Brain microvascular endothelial cell (primary cell): Measurements from ENCODE around the gene MGAT2.

Experiments
- DNase-seq: peaks from one replicate; pipeline ENCODE4 v3.0.0-alpha.2; 2020
- H3K27ac ChIP-seq: fragments of 250-450 bp; sonication (Bioruptor Pico); 2 replicates; pipeline ENCODE4 v1.5.1; 2020; ENCODE audit warnings: mild to moderate bottlenecking, moderate library complexity
- H3K27me3 ChIP-seq: fragments of 250-450 bp; sonication (Bioruptor Pico); replicated peaks from 2 replicates; pipeline ENCODE4 v1.5.1; 2020; ENCODE audit warnings: mild to moderate bottlenecking
- H3K36me3 ChIP-seq: fragments of 250-450 bp; sonication (Bioruptor Pico); replicated peaks from 2 replicates; pipeline ENCODE4 v1.5.1; 2020; ENCODE audit warnings: mild to moderate bottlenecking
- H3K4me3 ChIP-seq: 2 replicates; pipeline ENCODE4 v1.5.1; 2011; ENCODE audit warnings: low read depth, mild to moderate bottlenecking, control low read depth, low read length, moderate library complexity
- in situ Hi-C: cut with HindIII; loops from 2 replicates; pipeline ENCODE4 v1.10.0; 2017; ENCODE audit warnings: low sequenced_read_pairs, low pct_ligation_motif_present
- TF ChIP-seq, protein P1 (sequence below): IDR thresholded peaks from 2 replicates; pipeline ENCODE4 v1.5.1; 2011; ENCODE audit warnings: low read depth, mild to moderate bottlenecking, moderate library complexity, low read length, control low read depth, inconsistent platforms; ENCODE audit errors: missing control alignments

The MGAT2 gene

GRCh38 chr14:49623387-49623786, 2.8 kb downstream of the MGAT2 start:
- in situ Hi-C loops, result no loop called here
- H3K27ac ChIP-seq, result no peak overlapping the region
- H3K27me3 ChIP-seq, result no peaks in the 10 kb centered on the region
- TF ChIP-seq, protein P1, sequence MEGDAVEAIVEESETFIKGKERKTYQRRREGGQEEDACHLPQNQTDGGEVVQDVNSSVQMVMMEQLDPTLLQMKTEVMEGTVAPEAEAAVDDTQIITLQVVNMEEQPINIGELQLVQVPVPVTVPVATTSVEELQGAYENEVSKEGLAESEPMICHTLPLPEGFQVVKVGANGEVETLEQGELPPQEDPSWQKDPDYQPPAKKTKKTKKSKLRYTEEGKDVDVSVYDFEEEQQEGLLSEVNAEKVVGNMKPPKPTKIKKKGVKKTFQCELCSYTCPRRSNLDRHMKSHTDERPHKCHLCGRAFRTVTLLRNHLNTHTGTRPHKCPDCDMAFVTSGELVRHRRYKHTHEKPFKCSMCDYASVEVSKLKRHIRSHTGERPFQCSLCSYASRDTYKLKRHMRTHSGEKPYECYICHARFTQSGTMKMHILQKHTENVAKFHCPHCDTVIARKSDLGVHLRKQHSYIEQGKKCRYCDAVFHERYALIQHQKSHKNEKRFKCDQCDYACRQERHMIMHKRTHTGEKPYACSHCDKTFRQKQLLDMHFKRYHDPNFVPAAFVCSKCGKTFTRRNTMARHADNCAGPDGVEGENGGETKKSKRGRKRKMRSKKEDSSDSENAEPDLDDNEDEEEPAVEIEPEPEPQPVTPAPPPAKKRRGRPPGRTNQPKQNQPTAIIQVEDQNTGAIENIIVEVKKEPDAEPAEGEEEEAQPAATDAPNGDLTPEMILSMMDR, result no peak
- no peak overlapping the region for H3K4me3 ChIP-seq
- DNase-seq, result no peak
- peaks cover 17% of the 10 kb centered on the region for H3K36me3 ChIP-seq

GRCh38 chr14:49623941-49624839, 3.6 kb downstream of the MGAT2 start:
- in situ Hi-C loops, result no loop called here
- H3K27ac ChIP-seq, result no peak overlapping the region
- TF ChIP-seq, protein P1, result no peak
- peaks cover 9% of the 10 kb centered on the region for H3K36me3 ChIP-seq
- no peaks in the 10 kb centered on the region for H3K27me3 ChIP-seq
- no peak for DNase-seq
- H3K4me3 ChIP-seq, result no peak overlapping the region

GRCh38 chr14:49633640-49634546, 13.3 kb downstream of the MGAT2 start:
- Histone ChIP-seq H3K36me3 (no peaks in the 10 kb centered on the region), H3K27me3 (no peaks in the 10 kb centered on the region), H3K27ac (peak overlapping the region; percentile 79), H3K4me3 (peak overlapping the region; percentile 93)
- in situ Hi-C loops, result no loop called here
- DNase-seq, result peak; percentile 88
- TF ChIP-seq, protein P1, result peak; percentile 78

DNA sequence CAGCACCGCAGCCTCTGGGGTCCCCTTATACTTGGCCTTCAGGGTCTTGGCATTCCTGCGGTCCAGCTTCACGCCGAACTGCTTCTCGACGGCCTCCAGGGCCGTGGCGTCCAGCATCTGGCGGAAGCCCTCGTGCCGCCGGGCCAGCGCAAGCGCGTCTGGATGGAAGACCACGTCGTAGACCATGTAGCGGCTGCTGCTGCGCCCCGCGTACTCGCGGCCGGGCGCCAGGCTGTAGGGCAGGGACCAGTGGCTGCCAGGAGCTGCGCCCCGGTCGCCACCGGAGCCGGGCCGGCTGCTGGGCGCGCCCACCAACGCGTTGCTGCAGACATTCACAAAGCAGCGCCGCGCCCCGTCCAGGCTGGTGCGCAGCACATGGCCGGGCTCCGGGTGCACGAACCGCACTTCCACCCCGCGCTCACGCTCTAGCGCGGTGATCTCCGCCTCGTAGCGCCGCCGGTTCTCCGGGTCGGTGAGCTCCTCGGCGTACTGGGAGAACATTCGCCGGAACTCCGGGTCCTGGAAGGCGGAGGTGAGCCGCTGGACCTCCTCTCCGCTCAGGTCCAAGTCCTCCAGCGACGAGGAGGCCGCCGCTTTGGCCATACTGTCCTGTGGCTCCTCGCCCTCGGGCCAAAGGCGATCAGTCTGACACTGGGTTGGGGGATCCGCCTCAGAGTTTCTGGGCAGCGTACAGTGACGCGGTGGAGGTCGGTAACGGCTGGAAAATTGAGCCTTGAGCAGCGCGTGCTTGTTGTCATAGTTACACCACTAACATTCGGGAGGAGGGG, 14.1 kb downstream of the MGAT2 start, which contains the start of gene DNAAF2:
DNAAF2 (minus strand) TSS at position 698 of the 788 bp plus-strand sequence; CDS start at position 603, 95 bp downstream.
- H3K27me3 ChIP-seq, result no peaks in the 10 kb centered on the region
- TF ChIP-seq, protein P1, result no peak
- H3K27ac ChIP-seq, result peak within 1 kb of the TSS; percentile 79
- no peaks in the 10 kb centered on the region for H3K36me3 ChIP-seq
- peak within 1 kb of the TSS; percentile 93 for H3K4me3 ChIP-seq
- peak; percentile 70 for DNase-seq
- in situ Hi-C loops, result no loop called here

DNA sequence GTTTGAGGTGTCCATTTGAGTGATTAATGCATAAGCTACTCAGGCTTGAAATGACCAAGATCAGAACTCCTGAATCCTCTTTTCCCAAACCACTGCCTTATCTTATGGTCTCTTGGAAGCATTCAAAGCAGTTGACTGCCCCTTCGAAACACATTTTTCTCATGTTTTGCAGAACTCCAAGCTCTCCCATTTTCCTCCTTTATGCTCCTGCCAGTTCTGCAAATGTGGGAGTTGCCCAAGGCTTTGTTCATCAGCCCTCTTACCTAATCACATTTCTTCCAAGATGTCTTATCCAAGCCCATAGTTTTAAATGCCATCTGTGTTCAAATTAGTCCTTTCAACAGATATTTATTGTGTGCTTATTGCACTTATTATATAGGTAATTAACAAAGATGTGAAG, 16.3 kb downstream of the MGAT2 start:
- no peak for DNase-seq
- H3K4me3 ChIP-seq, result no peak overlapping the region
- TF ChIP-seq, protein P1, result no peak
- no peaks in the 10 kb centered on the region for H3K27me3 ChIP-seq
- no peak overlapping the region for H3K27ac ChIP-seq
- H3K36me3 ChIP-seq, result no peaks in the 10 kb centered on the region
- in situ Hi-C loops, result no loop called here
